GM21526 (cell line): ENCODE measurements around the gene STXBP4.

ENCODE experiments used
- ATAC-seq: cut with Tn5 transposase; IDR thresholded peaks from one replicate; pipeline ENCODE4 v1.9.1; 2021; ENCODE audit warnings: moderate library complexity; ENCODE audit not compliant: unreplicated experiment, low FRiP score

Gene STXBP4

GRCh38 chr17:54968262-54968987 lies at the start of gene STXBP4, which contains the start of gene COX11:
TSS of gene STXBP4 (plus strand) at chr17:54968765. CDS start at chr17:54986220, 17,455 bp downstream.
TSS of gene COX11 (minus strand) at chr17:54968654. CDS start at chr17:54968646, 8 bp downstream.
- ATAC-seq = peak; percentile 95

GRCh38 chr17:54919425-54919824 lies 49.1 kb upstream of the STXBP4 start:
- ATAC-seq = no peak

- ATAC-seq = no peak
These were observed 47.7 kb upstream of the STXBP4 start for GRCh38 chr17:54920819-54921218.

- no peak for ATAC-seq
These were observed 44.2 kb upstream of the STXBP4 start for GRCh38 chr17:54924405-54924804.

GRCh38 chr17:54927525-54927924 lies 41.0 kb upstream of the STXBP4 start:
- no peak for ATAC-seq

- ATAC-seq = no peak
These were observed 35.9 kb upstream of the STXBP4 start for GRCh38 chr17:54932711-54933110.

GRCh38 chr17:54933921-54934320 lies 34.6 kb upstream of the STXBP4 start:
- no peak for ATAC-seq

GRCh38 chr17:54935471-54935870 lies 33.1 kb upstream of the STXBP4 start:
- ATAC-seq = no peak

GRCh38 chr17:54937018-54937417 lies 31.5 kb upstream of the STXBP4 start:
- no peak for ATAC-seq

GRCh38 chr17:54937426-54937825 lies 31.1 kb upstream of the STXBP4 start:
- ATAC-seq = no peak

- no peak for ATAC-seq
These were observed 27.3 kb upstream of the STXBP4 start for GRCh38 chr17:54941285-54941684.

GRCh38 chr17:54944796-54945195 lies 23.8 kb upstream of the STXBP4 start:
- ATAC-seq = no peak

- ATAC-seq = no peak
These were observed 23.3 kb upstream of the STXBP4 start for GRCh38 chr17:54945231-54945630.

GRCh38 chr17:54945671-54946070 lies 22.9 kb upstream of the STXBP4 start:
- ATAC-seq = no peak

- ATAC-seq = no peak
These were observed 21.2 kb upstream of the STXBP4 start for GRCh38 chr17:54947396-54947795.

- no peak for ATAC-seq
These were observed 20.2 kb upstream of the STXBP4 start for GRCh38 chr17:54948380-54948779.

GRCh38 chr17:54950116-54950515 lies 18.4 kb upstream of the STXBP4 start:
- ATAC-seq = no peak

- no peak for ATAC-seq
These were observed 17.3 kb upstream of the STXBP4 start for GRCh38 chr17:54951286-54951685.

GRCh38 chr17:54956791-54957190 lies 11.8 kb upstream of the STXBP4 start:
- no peak for ATAC-seq

GRCh38 chr17:54967621-54968261 lies 824 bp upstream of the STXBP4 start:
- ATAC-seq = peak; percentile 58

- ATAC-seq = peak; percentile 31
These were observed 395 bp downstream of the STXBP4 start for GRCh38 chr17:54968988-54969332.
